SKM-1 treated with dmso at 0.1 percent for 144 hours (cell line): Measurements from ENCODE around the gene ZSCAN31.

ENCODE experiments used
- DNase-seq: peaks from one replicate; lab custom pipeline; 2025; ENCODE audit not compliant: unreplicated experiment; lab: John Stamatoyannopoulos, UW

Gene ZSCAN31

GRCh38 chr6:28353981-28354676, 18.2 kb upstream of the ZSCAN31 start:
- no peak for DNase-seq

- no peak for DNase-seq
Measured at GRCh38 chr6:28353356-28353755, 17.4 kb upstream of the ZSCAN31 start.

GRCh38 chr6:28351493-28351925, 15.6 kb upstream of the ZSCAN31 start:
- no peak for DNase-seq

- no peak for DNase-seq
Measured at GRCh38 chr6:28351087-28351486, 15.1 kb upstream of the ZSCAN31 start.

DNA sequence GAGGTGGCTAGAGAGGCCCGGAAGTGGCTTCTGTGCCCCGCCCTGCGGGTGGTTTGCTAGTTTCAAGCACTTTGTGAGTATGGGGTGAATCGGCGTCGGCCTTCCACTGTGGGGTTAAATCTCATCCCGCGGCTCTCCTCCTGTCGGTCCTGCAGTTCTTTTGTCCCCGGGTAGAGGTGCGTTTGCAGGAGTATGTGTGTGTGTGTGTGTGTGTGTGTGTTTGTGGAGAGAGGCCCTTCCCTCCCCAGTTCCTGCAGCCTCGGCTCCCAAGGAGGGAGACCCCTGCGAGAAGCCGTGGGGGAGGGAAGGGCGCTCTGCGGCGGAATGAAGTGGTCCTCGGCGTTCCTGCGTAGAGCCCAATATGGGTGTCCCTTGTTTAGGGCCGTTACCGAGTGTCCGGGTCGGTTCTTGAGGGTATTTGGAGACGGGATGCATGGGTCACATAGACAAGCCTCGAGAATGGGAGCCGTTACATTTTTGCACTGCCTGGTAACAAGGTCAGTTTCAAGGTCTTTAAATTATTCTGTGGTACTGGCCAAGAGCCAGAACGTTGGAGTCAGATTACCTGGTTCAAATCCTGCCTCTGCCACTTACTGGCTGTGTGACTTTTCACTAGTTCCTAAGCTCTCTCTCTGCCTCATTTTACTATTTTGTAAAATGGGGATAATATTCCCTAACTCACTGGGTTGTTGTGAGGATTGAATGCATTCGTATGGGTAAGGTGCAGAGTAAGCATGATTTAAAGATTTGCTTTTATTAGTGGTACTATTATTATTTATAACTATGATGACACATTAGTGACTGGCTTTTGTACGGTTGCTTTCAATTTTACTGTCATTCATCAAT, 14.2 kb upstream of the ZSCAN31 start, which contains the start of gene ZKSCAN3:
Gene ZKSCAN3 (plus strand): TSS at position 56 of the 846 bp plus-strand sequence. CDS start 9,640 bp downstream, outside the sequence.
- peak; percentile 73 for DNase-seq

GRCh38 chr6:28349344-28349891, 13.5 kb upstream of the ZSCAN31 start:
- no peak for DNase-seq

- no peak for DNase-seq
Measured at GRCh38 chr6:28347119-28347518, 11.2 kb upstream of the ZSCAN31 start.

GRCh38 chr6:28345201-28345600, 9.3 kb upstream of the ZSCAN31 start:
- DNase-seq: no peak

DNA sequence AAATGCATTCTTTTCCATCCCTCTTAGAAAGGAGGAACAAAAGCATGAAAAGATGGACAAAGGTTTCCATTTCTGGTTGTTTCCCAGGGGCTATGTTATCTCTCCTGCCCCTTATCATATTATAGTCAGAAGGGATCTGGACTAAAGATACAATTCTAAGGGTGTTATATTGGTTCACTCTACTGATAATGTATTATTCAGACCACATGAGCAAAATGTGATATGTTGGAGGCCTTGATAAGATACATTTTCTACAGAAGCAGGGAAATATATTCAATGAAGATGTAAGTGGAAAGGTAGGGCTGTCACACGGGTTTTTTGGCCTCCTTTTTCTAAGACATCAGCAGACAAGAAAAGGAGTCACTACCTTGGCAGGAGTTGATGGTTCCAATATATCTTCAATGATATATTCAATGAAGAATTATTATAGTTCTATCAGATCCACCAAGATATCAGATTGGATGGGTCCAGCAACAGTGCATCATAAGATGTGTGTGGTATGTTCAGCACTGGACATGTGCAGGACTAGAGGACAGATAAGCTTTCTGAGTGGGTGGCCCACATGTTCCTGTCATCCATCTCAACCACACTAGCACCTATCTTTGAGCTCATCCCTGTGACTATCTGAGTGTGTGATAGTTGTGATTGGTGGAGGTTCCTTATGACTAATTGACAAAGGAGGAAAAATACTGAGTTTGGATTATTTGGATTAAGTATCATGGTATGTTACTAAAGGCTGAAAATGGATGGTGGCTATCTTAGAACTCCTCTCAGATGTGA, 8.1 kb upstream of the ZSCAN31 start:
- DNase-seq: no peak

GRCh38 chr6:28340310-28341095, 4.6 kb upstream of the ZSCAN31 start:
- DNase-seq: no peak

DNA sequence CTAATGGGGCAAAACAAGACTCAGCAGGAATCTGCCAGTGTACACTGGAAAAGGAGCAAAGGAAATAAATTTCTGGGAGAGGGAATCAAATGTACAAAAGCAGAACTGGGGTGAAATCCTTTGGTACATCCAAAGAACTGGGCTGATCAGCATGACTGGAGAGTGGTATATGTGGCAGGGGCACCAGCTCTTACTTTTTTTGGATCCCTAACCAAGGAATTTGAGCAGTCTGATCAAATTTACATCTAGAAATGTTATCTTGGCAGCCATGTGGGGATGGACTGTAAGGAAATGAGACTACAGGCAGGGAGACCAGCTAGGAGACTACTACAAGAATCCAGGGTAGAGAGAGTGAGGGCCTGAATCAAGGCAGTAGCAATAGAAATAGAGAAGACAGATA, 1.2 kb upstream of the ZSCAN31 start:
- DNase-seq: no peak

DNA sequence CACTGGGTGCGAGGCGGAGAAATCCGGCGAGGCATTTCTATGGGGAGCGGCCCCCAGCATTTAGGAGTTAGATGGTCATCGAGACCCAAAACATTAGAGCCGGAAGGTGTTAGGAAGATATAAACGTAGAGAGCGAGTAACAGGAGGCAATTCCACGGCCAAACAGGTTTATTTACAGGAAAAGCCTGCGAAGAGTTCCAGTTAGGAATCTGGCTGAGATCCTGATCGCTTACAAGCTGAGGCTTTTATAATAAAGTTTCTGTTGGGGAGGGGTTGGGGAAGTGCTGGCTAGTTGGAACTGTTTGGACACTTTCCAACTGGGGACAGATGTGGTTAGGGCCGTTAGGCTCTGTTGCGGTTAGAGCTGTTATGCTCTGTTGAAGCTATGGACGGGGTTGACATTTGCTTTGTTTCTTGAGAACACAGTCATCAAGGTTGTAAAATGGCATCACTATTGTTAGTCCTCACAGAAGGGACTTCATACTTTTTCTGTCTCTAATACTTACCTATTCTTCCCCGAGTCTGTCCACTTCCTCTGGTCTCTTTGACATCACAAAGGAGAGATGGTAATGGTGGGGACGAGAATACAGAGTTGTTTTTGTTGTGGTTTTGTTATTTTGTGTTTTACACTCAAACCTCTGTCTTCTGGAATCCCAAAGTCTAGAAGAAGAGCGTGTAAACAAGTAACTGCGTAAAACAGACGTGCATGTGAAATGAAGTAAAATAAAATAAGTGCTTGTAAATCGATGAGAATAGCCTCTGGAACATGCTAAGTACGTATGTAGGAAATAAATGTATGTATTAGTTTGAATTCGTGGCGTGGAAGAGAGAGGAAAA, 554 bp upstream of the ZSCAN31 start:
- DNase-seq: peak; percentile 75

DNA sequence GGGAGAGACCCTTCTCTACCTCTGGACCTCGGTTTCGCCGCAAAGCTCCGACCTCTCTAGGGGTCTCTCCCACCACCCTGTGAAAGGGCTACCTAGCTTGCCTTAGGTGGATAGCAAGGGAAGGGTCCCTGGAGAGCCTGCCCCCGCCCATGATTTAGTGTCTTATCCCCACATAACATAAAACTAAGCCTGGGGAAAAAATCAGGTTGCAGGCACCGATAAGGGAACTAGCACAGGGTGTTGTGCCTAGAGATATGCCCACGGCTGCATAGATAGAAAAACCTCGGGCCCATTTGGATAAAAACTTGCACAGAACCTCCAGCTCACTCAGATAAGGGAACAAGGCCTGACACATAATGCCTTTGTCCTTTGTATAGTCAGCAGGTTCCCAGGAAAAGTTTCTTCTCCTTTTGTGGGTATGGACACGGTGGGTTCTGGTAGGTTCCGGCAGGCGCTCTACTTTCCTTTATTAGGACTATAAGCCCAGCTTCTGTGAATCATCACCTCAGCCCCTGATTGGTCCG, 846 bp downstream of the ZSCAN31 start:
- DNase-seq: peak; percentile 46

GRCh38 chr6:28334286-28335039, 1.5 kb downstream of the ZSCAN31 start:
- no peak for DNase-seq

GRCh38 chr6:28333599-28334018, 2.3 kb downstream of the ZSCAN31 start:
- no peak for DNase-seq

DNA sequence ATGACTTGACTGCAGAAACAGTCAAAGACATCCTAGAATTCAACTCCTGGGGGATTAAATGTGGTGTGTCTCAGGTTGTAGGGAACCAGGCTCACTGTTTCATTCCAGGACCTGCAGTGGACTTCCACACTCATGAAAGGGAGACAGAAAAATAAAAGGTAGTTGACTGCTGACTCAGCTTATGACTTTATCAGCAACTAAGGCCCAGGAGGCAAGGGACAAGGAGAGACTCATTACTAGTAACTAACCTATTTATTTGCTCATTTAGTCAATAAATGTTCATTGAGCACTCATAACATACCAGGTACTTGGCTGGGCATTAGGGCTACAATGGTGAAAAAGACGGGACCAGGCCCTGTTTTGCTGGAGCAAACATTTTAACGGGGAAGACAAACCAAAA, 2.9 kb downstream of the ZSCAN31 start:
- DNase-seq: no peak

DNA sequence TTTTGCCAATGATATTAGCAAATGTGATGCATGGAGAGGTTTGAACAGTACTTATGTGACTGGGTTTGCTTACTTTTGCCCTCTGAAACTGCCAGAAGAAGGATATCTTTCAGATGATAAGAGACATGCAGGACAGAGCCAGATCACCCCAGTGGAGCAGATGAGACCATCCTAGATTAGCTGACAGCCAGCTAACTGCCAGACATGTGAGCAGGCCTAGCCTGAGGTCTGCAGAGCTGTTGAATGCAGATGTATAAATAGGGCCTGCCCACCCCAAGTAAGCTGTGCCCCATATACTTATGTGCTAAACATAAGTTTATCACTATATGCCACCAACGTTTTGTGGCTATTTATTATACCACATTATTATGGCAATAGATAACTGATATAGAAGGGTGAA, 5.9 kb downstream of the ZSCAN31 start:
- DNase-seq: no peak

GRCh38 chr6:28326371-28326948, 9.5 kb downstream of the ZSCAN31 start:
- no peak for DNase-seq
